ENCODE data around the gene MAP4K5. TPM values are rescaled to one million over a fixed set of nuclear protein-coding genes. Genes with fewer than 3 reads are reported as not detected.

Gene MAP4K5
- total RNA-seq, 1 experiment from 2014 or later: 39.1 TPM

GRCh38 chr14:50476134-50476533 is 56.2 kb downstream of the MAP4K5 start:
- Histone ChIP-seq H3K4me2 (ENCODE audit: low read length) (no peak overlapping the region), H2AFZ (ENCODE audit: low read depth, low read length, poor library complexity, severe bottlenecking) (no peak overlapping the region), H3K9me3 (ENCODE audit: control insufficient read depth in 1 of 2, insufficient read depth in 1 of 2, low read depth in 1 of 2, low read length in 2 of 2) (peaks cover 0 to 23% of the 10 kb centered on the region in 2 experiments; a peak in 2 of 4 replicates), H4K20me1 (ENCODE audit: insufficient read depth) (no peaks in the 10 kb centered on the region), H3K27me3 (ENCODE audit: insufficient read depth, low read length) (no peaks in the 10 kb centered on the region), H3K27ac (ENCODE audit: low read depth, low read length) (no peak overlapping the region), H3K79me2 (ENCODE audit: insufficient read depth, low read length) (no peaks in the 10 kb centered on the region), H3K9me2 (ENCODE audit: insufficient read depth) (no peaks in the 10 kb centered on the region), H3K4me1 (ENCODE audit: control insufficient read depth in 1 of 2, insufficient read depth in 2 of 2, low read length in 2 of 2) (no peaks in the 10 kb centered on the region), H3K9ac (ENCODE audit: low read length) (no peak overlapping the region), H3K4me3 (replicated peaks in 1 of 2; ENCODE audit: low read depth in 1 of 2, low read length in 2 of 2) (no peak overlapping the region), H3K36me3 (ENCODE audit: control insufficient read depth in 1 of 2, insufficient read depth in 2 of 2, low read length in 2 of 2) (peaks cover 14 to 35% of the 10 kb centered on the region in 2 experiments; a peak in 3 of 4 replicates)
- intact Hi-C loops (cut with micrococcal nuclease): no loop called here
- POLR2A ChIA-PET: no interaction called here
- CTCF ChIA-PET: no interaction called here
- RAD21 ChIA-PET (ENCODE audit: low non-redundant PET in 1 of 2, low total read pairs in 2 of 2, uncharacterized antibody in 2 of 2, unreplicated experiment in 2 of 2): no interaction called here
- DNase-seq (ENCODE audit: low read depth, low spot score) (no peak), ATAC-seq (no peak)
- TF ChIP-seq SIN3A (IDR thresholded peaks at IDR 0.05; ENCODE audit: low read depth): no peak
- TF ChIP-seq ZBTB33 (IDR thresholded peaks at IDR 0.05; ENCODE audit: extremely low read depth, insufficient replicate concordance, low read length): no peak
- BruUV-seq (replicated peaks): no TSS peak

- H4K20me1 ChIP-seq (ENCODE audit: insufficient read depth): no peaks in the 10 kb centered on the region
- CTCF ChIA-PET: no interaction called here
- H3K4me2 ChIP-seq (ENCODE audit: low read length): no peak overlapping the region
- POLR2A ChIA-PET: no interaction called here
- no peaks in the 10 kb centered on the region for H3K79me2 ChIP-seq (ENCODE audit: insufficient read depth, low read length)
- H3K4me1 ChIP-seq (ENCODE audit: control insufficient read depth in 1 of 2, insufficient read depth in 2 of 2, low read length in 2 of 2): no peaks in the 10 kb centered on the region
- no peaks in the 10 kb centered on the region for H3K27me3 ChIP-seq (ENCODE audit: insufficient read depth, low read length)
- no peak overlapping the region for H3K27ac ChIP-seq (ENCODE audit: low read depth, low read length)
- H2AFZ ChIP-seq (ENCODE audit: low read depth, low read length, poor library complexity, severe bottlenecking): no peak overlapping the region
- ATAC-seq (no peak), DNase-seq (ENCODE audit: low read depth, low spot score) (no peak)
- intact Hi-C loops (cut with micrococcal nuclease): no loop called here
- H3K4me3 ChIP-seq (replicated peaks in 1 of 2; ENCODE audit: low read depth in 1 of 2, low read length in 2 of 2): no peak overlapping the region
- peaks cover 14 to 41% of the 10 kb centered on the region in 2 experiments; a peak in 3 of 4 replicates for H3K36me3 ChIP-seq (ENCODE audit: control insufficient read depth in 1 of 2, insufficient read depth in 2 of 2, low read length in 2 of 2)
- peaks cover 0 to 26% of the 10 kb centered on the region in 2 experiments; a peak in 2 of 4 replicates for H3K9me3 ChIP-seq (ENCODE audit: control insufficient read depth in 1 of 2, insufficient read depth in 1 of 2, low read depth in 1 of 2, low read length in 2 of 2)
- no peak overlapping the region for H3K9ac ChIP-seq (ENCODE audit: low read length)
- H3K9me2 ChIP-seq (ENCODE audit: insufficient read depth): no peaks in the 10 kb centered on the region
- RAD21 ChIA-PET (ENCODE audit: low non-redundant PET in 1 of 2, low total read pairs in 2 of 2, uncharacterized antibody in 2 of 2, unreplicated experiment in 2 of 2): no interaction called here
- no TSS peak for BruUV-seq (replicated peaks)
- TF ChIP-seq FOSL1 (IDR thresholded peaks at IDR 0.05; ENCODE audit: low read depth): no peak
- no peak for TF ChIP-seq ATF3 (IDR thresholded peaks at IDR 0.05)
- TF ChIP-seq SIN3A (IDR thresholded peaks at IDR 0.05; ENCODE audit: low read depth): no peak
- no peak for TF ChIP-seq ZFX (IDR thresholded peaks at IDR 0.05)
- TF ChIP-seq SRF (IDR thresholded peaks at IDR 0.05; ENCODE audit: low read depth): no peak
- TF ChIP-seq CEBPB (IDR thresholded peaks at IDR 0.05; ENCODE audit: low read depth): no peak
- no peak for TF ChIP-seq ELF1 (IDR thresholded peaks at IDR 0.05; ENCODE audit: borderline replicate concordance, low read depth)
- TF ChIP-seq, protein P1, sequence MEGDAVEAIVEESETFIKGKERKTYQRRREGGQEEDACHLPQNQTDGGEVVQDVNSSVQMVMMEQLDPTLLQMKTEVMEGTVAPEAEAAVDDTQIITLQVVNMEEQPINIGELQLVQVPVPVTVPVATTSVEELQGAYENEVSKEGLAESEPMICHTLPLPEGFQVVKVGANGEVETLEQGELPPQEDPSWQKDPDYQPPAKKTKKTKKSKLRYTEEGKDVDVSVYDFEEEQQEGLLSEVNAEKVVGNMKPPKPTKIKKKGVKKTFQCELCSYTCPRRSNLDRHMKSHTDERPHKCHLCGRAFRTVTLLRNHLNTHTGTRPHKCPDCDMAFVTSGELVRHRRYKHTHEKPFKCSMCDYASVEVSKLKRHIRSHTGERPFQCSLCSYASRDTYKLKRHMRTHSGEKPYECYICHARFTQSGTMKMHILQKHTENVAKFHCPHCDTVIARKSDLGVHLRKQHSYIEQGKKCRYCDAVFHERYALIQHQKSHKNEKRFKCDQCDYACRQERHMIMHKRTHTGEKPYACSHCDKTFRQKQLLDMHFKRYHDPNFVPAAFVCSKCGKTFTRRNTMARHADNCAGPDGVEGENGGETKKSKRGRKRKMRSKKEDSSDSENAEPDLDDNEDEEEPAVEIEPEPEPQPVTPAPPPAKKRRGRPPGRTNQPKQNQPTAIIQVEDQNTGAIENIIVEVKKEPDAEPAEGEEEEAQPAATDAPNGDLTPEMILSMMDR (IDR thresholded peaks at IDR 0.05 in 2 of 3, conservative IDR thresholded peaks at IDR 0.05 in 1 of 3; ENCODE audit: borderline replicate concordance in 1 of 3, insufficient read depth in 1 of 3, low read depth in 2 of 3, low read length in 2 of 3): no peak
- no peak for TF ChIP-seq YY1 (IDR thresholded peaks at IDR 0.05; ENCODE audit: extremely low read depth, insufficient replicate concordance, low read depth, low read length)
- TF ChIP-seq EZH2phosphoT487 (IDR thresholded peaks at IDR 0.05; ENCODE audit: borderline replicate concordance): no peak
- no peak for TF ChIP-seq TCF7L2 (IDR thresholded peaks at IDR 0.05; ENCODE audit: borderline replicate concordance, extremely low read depth, insufficient read depth, insufficient read length)
- TF ChIP-seq POLR2AphosphoS5 (IDR thresholded peaks at IDR 0.05; ENCODE audit: low read depth, low read length): no peak
- no peak for TF ChIP-seq MAX (IDR thresholded peaks at IDR 0.05)
Observed at GRCh38 chr14:50475460-50475859, 56.9 kb downstream of the MAP4K5 start.
